Stimulated activated CD4-positive, alpha-beta T cell treated with anti-CD3 and anti-CD28 coated beads, Interleukin-4, amount 100 ng/mL, for 48 hours (primary cell): ENCODE data around the gene VTN.

Experiments
- DNase-seq, 2 donors: peaks; one replicate each; pipeline ENCODE4 v3.0.0-alpha.2; 2020; ENCODE audit warnings: low read depth in 2 of 2

The VTN gene, protein sequence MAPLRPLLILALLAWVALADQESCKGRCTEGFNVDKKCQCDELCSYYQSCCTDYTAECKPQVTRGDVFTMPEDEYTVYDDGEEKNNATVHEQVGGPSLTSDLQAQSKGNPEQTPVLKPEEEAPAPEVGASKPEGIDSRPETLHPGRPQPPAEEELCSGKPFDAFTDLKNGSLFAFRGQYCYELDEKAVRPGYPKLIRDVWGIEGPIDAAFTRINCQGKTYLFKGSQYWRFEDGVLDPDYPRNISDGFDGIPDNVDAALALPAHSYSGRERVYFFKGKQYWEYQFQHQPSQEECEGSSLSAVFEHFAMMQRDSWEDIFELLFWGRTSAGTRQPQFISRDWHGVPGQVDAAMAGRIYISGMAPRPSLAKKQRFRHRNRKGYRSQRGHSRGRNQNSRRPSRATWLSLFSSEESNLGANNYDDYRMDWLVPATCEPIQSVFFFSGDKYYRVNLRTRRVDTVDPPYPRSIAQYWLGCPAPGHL

DNA sequence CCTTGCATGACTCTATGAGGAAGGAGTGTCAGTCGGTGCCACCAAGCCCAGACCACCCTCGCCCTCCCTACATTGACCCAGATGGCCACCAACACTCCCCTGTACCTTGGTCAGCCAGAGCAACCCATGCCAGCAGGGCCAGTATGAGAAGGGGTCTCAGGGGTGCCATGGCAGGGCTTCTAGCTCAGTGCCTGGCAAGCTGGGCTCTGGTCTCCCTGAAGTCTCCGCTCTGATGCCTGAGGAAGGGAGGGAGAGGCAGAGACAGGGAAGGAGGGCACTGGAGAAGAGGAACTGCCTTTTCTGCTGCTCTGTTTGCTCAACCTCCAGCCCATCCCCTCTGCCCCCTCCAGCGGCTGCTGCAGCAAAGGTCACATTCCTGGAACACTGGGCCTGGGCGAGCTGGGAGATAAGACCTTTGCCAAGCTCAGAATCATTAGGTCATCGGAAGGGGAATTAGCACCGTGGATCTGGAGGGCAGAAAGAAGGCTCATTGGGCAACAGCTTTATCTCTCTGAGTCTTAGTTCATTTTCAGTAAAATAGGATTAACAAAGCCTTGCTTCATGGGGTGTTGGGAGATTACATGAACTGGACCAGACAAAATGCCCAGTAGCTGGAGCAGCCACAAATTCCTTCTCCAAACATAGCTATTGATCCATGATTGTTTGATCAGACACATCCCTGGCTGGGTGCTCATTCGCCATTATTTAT is at the start of gene VTN:
TSS of gene VTN (minus strand) at position 273 of the 709 bp plus-strand sequence. CDS start at position 169, 104 bp downstream.
- DNase-seq, result no peak

DNA sequence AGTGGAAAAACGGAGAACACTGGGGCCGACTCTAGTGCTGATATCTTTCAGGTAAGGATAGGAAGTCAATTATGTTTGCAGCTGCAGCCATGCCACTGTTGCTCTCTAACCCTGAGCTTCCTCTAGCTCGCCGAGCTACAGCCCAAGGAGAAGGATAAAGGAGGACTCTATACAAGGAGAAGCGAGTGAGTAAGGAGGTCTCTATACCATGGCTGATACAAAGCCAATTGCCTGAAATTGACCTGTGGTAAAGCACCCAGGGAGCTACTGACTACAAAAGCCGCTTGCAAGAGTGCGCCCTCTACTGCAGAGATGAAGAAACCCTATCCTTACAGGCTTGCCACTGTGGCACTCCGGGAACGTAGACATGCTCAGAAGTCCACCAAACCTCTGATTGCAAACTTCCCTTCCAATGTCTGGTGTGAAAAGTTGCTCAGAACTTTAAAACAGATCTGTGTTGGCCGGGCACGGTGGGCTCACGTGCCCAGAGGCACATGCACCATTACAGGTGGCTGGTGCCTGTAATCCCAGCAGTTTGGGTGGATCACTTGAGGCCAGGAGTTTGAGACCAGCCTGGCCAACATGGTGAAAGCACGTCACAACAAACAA is 46.7 kb upstream of the VTN start:
- peak; percentile 34 to 37 for DNase-seq

DNA sequence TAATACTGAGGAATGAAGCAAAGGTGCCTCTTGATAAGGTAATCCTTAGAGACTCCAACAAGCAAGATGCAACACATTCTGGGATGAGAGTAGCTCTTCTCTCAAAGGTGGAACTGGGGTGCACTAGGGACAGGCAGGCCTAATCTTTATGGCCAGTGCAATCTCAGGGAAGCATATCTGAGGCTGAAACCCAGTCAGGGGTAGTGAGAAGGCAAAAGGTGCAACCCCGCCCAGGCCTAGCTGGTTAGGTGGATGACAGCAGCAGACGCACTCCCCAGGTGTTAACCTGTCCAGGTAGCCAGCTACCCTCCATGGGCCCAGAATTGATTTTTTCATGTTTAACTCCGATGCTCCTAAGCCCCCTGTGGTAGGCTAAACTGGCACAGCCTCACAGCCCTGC is 45.8 kb upstream of the VTN start:
- no peak for DNase-seq

DNA sequence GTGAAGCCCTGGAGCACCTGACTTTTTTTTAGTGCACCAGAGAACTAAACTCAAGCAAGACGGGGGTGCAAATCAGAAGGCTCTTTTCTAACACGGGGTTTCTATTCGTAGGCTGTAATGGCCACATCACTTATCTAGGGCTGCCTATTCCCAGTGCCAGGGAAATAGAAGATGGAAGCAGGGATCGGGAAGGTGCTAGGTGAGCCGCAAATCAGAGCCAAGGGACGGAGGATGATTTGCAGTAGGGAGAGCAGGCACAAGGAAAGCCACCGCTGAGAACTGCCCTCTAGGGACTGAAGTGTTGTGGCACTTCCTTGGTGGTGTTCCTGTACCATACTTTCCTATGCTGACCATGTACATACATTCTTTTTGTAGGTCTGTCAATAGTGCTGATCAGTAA is 43.7 kb upstream of the VTN start:
- no peak for DNase-seq

DNA sequence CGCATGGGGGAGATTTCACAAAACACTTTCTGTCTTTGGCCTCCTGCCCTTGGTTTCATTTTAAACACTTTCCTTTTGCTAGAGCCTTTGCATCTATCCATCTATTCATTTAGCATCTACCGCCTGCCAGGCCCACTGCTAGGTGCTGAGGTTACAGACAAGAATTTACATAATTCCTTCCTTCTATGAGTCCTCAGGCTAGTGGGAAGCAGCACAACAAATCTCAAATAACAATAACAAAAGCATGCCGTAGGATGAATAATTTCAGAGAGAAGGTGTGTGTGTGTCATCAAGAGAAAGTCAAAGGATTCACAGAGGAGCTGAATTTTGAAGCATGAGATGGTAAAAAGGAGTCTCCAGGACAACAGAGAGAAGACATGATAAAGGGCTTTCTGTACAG is 42.0 kb upstream of the VTN start:
- no peak for DNase-seq

DNA sequence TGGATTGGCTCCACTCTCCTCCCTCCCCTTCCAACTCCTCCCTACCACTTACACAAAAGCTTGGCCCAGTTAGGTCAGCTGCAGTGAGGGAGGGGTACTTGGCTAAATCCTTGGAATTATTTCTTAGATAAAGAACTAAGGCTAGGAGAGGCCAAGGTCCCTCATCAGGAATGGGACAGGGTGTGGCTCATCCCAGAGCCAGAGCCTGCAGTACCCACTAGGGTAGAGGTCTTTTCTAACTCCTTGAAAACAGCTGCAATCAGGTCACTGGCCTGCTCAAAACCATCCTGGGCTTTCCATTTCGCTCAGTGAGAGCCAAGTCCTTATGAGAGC is 37.8 kb upstream of the VTN start:
- DNase-seq, result no peak

DNA sequence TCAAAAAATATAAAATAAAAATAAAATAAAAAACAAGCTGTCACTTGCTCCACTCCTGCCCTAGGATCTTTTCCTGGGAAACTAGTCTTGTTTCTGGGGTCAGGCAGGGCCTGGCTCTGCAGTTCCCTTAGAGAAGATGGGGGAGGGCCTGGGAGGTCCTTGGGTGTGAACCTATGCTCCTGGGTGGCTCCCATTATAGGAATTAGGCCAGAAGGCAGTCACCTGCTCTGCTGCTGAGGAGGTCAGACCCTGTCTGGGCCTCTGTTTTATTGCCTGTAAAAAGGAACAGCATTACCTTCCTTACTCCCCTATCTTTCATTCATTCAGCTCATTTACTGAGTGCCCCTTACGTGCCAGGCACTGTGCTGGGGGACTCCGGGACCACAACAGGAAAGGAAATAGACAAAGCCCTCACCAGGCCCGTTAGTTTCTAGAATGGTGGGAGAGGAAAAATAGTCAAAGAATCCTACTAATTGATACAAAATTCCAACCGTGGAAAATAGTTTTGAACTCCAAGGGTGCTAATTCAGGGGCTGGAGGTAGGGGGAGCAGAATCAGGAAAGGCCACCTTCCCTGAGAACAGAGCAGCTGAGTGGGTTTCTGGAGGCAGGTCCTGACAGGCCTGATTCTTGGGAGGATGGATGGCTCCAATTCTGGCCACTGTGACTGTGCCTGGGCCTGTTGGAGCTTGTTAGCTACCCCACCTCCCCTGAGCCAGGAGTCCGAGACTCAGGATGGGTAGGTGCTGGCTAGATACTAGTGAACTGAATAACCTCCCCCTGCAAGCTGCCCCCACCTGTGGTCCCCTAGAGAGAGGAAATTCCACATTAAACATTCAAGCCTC is 37.2 kb upstream of the VTN start:
- no peak for DNase-seq

DNA sequence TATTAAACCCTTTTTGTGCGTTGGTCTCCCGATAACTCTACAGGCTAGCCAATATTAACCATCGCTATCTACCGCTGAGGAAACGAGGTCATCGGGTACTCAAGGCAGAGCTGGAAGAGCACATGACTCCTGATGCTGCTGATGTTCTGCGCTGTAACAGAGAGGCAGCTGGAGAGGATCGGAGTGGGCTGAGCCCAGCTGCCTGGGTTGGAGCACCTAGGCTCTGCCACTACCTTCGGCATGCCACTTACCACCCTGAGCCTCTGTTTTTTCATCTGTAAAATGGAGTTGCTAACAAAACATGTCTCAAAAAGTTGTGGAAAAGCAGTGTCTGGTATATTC is 36.3 kb upstream of the VTN start:
- DNase-seq, result no peak

DNA sequence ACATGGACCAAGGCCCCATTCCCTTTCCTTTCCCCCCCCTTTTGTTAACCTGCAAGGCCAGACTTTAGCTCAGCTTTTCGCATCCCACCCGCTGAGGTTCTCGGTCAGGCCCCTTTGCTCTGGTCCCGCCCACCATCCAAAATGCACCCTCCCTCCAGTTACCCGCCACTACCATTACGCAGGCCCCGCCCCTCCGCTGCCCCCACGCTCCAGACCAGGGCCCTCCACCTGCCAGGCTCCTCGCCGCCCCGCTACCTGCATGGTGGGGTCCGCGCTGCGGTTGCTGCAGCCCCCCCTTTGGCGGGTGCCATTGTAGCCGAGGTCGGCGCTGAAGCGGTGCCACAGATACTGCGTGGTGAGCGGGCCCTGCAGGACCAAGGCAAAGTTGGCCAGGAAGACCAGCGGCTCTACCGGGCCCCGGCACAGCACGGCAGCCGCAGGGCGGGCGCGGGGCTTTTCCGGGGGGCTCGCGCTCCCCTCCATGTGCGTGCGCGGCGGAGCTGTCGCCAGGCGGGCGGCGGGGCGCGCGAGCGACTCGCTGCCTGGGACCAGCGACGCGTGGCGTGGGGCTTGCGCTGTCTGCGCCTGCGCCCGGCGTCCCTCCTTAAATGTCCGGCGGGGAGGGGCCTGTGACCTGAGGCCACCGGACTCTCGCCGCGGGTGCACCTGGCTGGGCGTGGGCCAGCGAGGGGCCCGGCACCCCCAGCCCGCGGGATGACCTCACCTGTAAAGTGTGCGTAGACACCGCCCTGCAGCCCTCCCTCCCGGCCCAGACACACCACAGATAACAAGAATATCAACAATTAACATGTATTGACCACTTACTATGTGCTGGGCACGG is 35.7 kb upstream of the VTN start, which contains the start of gene SLC46A1:
TSS of gene SLC46A1 (minus strand) at position 581 of the 841 bp plus-strand sequence. CDS start at position 483, 98 bp downstream.
- peak; percentile 60 to 62 for DNase-seq

DNA sequence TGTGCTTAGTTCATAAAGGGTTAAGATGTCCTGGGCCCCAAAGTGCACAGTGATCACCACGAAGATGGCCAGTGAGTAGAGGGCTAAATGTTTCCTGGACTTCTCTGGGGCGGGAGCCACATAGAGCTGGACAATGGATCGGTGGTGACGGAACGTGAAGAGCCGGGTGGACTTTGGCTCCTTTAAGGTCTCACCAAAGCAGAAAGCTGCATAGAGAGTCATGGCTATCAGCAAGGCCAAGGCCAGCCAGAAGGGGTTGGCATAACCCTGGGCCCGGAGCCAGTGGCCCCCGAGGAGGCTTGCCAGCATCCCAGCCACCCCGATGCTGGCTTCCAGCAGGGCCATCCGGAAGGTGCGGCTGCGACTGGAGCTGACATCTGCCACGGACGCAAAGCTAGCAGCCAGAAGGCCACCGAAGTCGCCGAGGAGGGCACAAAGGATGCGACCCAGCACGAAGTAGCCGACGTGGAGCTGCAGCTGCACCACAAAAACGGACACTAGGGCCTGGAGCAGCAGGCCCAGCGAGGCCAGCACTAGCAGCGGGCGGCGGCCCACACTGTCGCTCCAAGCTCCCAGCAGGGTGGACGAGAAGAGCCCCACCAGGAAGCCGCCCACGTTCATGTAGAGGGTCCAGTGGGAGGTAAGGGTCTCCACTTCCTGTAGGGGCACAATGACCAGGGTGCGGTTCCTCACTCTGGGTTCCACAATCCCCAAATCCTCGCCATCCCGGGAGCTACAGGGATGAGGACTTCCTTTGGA is 34.9 kb upstream of the VTN start:
- no peak for DNase-seq

DNA sequence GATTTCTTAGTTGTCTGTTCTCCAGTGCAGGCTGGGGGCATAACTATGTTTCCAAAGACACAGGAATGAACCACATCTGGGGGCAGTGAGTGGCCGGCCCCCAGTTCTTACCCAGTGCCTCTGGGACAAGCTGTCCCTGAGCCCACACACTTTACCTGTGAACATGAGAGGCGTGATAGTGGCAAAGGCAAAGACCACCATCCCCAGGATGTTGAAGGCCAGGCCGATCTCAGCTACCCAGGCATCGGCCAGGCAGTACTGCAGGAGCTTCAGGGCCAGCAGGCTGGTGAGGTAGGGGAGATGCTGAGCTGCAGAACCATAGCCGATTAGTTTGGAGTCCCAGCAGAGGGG is 34.3 kb upstream of the VTN start:
- no peak for DNase-seq

DNA sequence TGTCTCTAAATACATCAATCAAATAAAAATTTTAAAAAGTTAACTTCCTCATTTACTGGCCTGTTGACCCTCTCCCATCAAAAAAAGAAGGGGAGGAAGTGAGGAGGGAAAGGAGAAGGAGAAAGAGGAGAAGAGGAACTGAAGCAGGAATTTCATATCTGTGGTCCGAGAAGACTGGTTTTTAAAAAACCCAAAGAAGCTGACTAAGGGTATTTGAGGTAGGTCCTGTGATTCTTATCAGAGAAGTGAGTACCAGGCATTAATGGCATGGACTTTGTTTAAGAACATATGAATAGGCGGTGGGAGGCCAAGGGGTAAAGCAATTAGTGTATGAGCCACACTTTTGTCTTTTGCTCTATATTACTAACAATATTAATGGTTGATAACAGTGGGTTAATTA is 33.9 kb upstream of the VTN start:
- no peak for DNase-seq

DNA sequence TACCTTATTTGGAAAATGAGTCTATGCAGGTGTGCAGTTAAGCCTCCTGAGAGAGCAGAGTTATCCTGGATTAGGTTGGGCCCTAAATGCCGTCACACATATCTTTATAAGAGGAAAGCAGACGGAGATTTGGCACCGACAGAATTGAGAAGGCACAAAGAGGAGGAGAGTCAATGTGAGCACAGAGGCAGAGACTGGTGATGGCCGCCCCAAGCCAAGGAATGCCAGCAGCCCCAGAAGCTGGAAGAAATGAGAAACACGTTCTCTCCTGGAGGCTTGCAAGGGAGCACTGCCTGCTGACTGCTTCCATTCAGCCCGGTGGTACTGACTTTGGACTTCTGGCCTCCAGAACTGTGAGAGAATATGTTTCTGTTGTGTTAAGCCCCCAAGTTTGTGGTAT is 32.7 kb upstream of the VTN start:
- no peak for DNase-seq

DNA sequence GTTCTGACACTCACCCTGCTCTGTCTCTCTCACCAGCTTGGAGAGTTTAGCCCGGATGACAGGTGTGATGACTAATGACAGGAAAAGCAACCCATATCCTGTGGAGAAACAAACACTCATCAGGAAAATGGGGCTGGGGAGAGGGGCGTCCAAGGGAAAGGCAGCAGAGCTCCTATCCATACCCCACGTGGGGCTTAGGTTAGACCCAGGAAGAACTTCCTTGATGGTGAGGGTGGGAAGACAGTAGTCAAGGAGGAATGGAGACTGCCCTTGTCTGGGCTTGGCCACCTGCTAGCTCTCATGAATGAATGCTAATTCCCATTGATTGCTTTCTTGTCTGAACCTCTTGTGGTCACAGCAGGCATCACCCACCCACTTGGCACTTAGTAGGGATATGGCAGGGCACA is 32.1 kb upstream of the VTN start:
- no peak for DNase-seq

DNA sequence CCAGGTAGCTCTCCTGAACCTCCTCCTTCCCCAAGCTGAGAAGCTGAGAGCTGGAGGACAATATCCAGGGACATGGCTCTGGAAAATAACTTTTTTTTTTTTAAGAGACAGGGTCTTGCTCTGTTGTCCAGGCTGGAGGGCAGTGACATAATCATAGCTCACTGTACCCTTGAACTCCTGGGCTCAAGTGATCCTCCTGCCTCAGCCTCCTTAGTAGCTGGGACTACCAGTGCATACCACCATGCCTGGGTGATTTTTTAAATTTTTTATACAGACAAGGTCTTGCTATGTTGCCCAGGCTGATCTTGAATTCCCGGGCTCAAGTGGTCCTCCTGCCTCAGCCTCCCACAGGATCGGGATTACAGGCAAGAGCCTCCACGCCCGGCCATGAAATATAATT is 29.7 kb upstream of the VTN start:
- DNase-seq, result no peak

DNA sequence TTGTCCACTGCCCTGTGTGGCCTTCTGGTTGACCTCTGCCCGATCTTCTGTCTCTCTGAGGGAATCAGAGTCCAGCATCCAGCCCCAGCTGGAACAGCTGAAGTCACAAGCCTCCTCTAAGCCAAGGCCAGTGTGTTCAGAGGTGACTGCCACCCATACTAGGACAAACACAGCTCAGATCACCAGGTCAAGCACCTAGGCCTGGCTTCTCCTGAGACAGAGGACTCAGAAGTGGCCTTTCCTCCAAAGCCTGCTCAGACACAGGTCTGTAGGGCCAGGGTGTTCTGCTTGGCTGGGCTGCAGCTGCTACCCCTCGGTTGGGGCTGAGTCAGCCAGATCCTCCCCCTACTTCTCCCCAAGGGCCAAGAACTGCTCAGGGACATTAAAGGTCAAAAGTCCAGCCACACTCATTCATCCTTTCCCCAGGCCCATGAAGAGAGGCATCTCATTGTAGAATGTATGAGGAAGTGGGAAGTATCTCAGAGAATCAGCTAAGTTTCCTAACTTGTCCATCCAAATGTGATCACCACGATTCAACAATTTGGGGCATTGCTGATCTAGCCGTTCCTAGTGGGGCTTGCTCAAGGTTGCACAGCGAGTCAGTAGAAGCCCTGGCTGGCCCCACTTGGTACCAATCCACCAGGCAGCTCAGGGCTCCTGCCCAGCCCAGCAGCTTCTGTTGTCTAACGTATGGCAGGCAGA is 28.3 kb upstream of the VTN start:
- no peak for DNase-seq

DNA sequence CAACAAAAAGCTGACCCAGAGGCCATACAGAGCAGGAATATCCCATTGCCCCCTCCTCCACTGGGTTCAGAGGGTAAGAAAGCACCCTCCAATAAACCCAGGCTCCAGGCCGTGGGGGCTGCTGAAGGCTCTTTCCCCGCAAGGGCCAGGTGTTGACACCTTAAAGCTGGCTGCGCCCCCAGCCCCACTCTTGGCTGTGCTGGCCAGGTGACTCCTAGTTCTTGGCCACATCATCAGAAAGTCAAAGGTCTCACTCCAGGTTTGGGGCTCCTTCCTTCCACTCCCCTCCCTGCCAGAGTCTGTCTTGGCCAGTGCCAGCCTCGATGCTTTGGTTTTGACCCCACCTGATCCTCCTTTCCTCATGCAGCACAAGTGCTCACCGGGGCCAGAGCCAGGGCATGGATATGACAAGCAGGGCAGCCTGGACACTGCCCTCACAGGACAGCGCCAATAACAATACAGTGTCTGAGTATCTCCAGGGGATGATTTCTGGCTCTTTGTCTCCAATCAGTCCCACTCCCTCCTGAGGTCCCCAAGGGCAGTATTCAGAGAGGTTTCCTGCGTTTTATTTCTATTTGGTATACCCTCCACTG is 27.7 kb upstream of the VTN start:
- no peak for DNase-seq

DNA sequence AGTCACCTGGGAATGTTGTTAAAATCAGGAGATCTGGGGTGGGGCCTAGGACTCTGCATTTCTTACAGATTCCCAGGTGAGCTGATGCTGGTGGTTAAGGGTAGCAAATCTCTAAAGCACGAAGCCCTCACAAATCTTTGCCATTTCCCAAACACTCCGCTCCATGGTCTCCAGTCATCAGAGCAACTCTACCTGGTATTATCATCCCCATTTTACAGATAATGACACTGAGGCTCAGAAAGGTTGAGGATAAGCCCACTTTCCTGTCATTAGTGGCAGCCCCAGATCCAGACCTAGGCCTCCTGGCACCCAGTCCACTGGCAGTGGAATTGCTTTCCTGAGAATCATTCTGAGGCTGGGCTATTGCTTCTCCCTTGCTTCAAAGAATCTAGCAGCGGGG is 27.2 kb upstream of the VTN start:
- DNase-seq, result no peak

DNA sequence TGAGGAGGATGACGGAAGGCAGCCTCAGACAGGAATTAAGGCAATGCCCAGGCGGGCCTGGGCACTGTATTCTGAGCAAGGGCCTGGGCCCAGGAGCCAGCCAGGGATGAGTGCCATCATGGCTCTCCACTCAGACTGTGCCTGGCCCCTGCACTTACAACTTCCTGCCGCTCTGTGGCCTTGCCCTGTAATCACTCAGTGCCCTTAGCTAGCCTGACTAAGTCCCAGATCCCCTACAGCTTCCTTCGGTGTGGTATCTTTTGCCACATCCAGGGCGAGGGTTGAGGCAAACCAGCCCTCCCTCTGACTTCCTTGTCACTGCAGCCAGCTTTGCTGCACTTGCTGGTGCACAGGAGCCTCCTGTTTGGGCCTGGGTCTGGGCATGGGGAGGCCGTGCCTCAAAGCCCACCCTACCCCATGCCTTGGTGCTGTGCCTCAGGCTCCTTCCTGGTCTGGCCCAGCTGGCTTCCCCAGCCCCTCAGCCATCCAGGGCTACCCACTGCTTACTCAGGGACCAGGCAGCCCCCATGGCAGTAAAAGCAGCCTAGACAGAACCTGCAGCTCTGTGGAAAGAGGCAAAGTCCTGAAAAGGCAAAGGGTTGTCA is 26.6 kb upstream of the VTN start:
- DNase-seq, result no peak
